Spleen (tissue), 11 donors: ENCODE results near the gene COX4I2. TPM values are rescaled to one million over a fixed set of nuclear protein-coding genes. Genes with fewer than 3 reads are reported as not detected.
"Not testable (repeated sequence)": the region's sequence is repeated elsewhere in the genome, so short reads cannot be mapped to it uniquely, and the experiment has no call there.

Experiments
- DNase-seq: peaks from one replicate; pipeline ENCODE4 v3.0.0-alpha.2; 2020
- H3K27ac ChIP-seq, 8 donors: fragments of 200-600 bp; sonication (generic) in 7 of 8; 1 replicate in 4 of 8; 2 replicates in 4 of 8; pipeline versions ENCODE4 v1.5.0 to v1.8.0; 2016 to 2021; ENCODE audit warnings: inconsistent platforms in 4 of 8, mild to moderate bottlenecking in 4 of 8, moderate library complexity in 1 of 8
- H3K27me3 ChIP-seq, 7 donors: fragments of 200-600 bp; sonication (generic) in 6 of 7; replicated peaks in 1 of 7; 1 replicate in 4 of 7; 2 replicates in 3 of 7; pipeline versions ENCODE4 v1.5.0 to v1.8.0; 2016 to 2021; ENCODE audit warnings: inconsistent platforms in 3 of 7, mild to moderate bottlenecking in 1 of 7
- H3K36me3 ChIP-seq, 6 donors: fragments of 200-600 bp; sonication (generic) in 5 of 6; 1 replicate in 4 of 6; 2 replicates in 2 of 6; pipeline versions ENCODE4 v1.5.0 to v1.8.0; 2016 to 2021; ENCODE audit warnings: inconsistent platforms in 2 of 6
- H3K4me1 ChIP-seq, 6 donors: fragments of 200-600 bp; sonication (generic) in 5 of 6; 1 replicate in 3 of 6; 2 replicates in 3 of 6; pipeline versions ENCODE4 v1.5.0 to v1.8.0; 2016 to 2021; ENCODE audit warnings: inconsistent platforms in 3 of 6
- H3K4me3 ChIP-seq, 8 donors: fragments of 200-600 bp; sonication (generic) in 7 of 8; 1 replicate in 4 of 8; 2 replicates in 4 of 8; pipeline versions ENCODE4 v1.5.0 to v1.8.0; 2016 to 2021; ENCODE audit warnings: inconsistent platforms in 4 of 8, mild to moderate bottlenecking in 4 of 8, moderate library complexity in 2 of 8
- H3K9me3 ChIP-seq, 8 donors: fragments of 200-600 bp; sonication (generic) in 7 of 8; 1 replicate in 4 of 8; 2 replicates in 4 of 8; pipeline versions ENCODE4 v1.5.0 to v1.8.0; 2016 to 2021; ENCODE audit warnings: inconsistent platforms in 4 of 8
- POLR2A ChIP-seq, 3 donors: fragments of 450-650 bp; IDR thresholded peaks; one replicate each; pipeline ENCODE4 v1.5.1; 2017; ENCODE audit warnings: antibody characterized with exemption in 3 of 3, mild to moderate bottlenecking in 1 of 3
- POLR2AphosphoS5 ChIP-seq, 3 donors: sonication (generic); formaldehyde crosslinking; IDR thresholded peaks; one replicate each; pipeline ENCODE4 v1.5.1; 2017; ENCODE audit warnings: antibody characterized with exemption in 3 of 3
- WGBS, 5 donors: extraction: QIAGEN DNeasy Blood & Tissue Kit in 3 of 5; methylation state at CpG; one replicate each; pipeline versions ENCODE4 v1.1.5 to v1.1.7; 2013 to 2018; 5-methylcytosine and 5-hydroxymethylcytosine counted together
- intact Hi-C: fragments of 100-400 bp; cut with DNase I; formaldehyde crosslinking; loops from one replicate; pipeline ENCODE4 v1.15.0; 2023; ENCODE audit warnings: low total_unique reads
- polyA plus RNA-seq, 3 donors: library from polyadenylated mRNA; stranded (reverse); fragments of 200-250 nt; gene quantifications; one replicate each; pipeline ENCODE4 v1.2.1, GENCODE V29; 2013
- total RNA-seq, 7 donors: library from RNA; depleted of rRNA in 3 of 7; stranded (reverse); fragments of >200 nt in 3 of 7; fragmentation: NEBNext Ultra II Directional in 4 of 7; extraction: Animal tissue kit (Norgen Biotek cat#: 25700) in 4 of 7; gene quantifications; one replicate each; pipeline versions ENCODE4 v1.1.0 to v1.2.1, GENCODE V29; 2016 to 2021
- TF ChIP-seq, protein P1 (sequence below), 11 experiments: fragments of 200-600 bp in 7 of 11; fragments of 450-650 bp in 4 of 11; sonication (generic) in 4 of 11; IDR thresholded peaks in 8 of 11; conservative IDR thresholded peaks in 3 of 11; 1 replicate in 7 of 11; 2 replicates in 4 of 11; pipeline versions ENCODE4 v1.4.0 to v1.8.0; 2016 to 2021; ENCODE audit warnings: antibody characterized with exemption in 11 of 11, inconsistent platforms in 4 of 11, mild to moderate bottlenecking in 1 of 11
- donor health status: healthy with polysubstance abuse.
- donor health status: DM: no; HTN: no; CAD: no; lungs with moderate emphysema.
- donor health status: DM: no; HTN: no; CAD: no.
- donor health status: Bipolar disorder and iron deficiency.
- donor health status: healthy.
- donor health status: DM: no; HTN: no; CAD: no.
- donor health status: DM: yes; HTN: yes; CAD: no.

COX4I2 gene
- total and polyA plus RNA-seq, 10 donors: 1.1 to 4.6 (median 1.7) TPM; not detected in 4

DNA sequence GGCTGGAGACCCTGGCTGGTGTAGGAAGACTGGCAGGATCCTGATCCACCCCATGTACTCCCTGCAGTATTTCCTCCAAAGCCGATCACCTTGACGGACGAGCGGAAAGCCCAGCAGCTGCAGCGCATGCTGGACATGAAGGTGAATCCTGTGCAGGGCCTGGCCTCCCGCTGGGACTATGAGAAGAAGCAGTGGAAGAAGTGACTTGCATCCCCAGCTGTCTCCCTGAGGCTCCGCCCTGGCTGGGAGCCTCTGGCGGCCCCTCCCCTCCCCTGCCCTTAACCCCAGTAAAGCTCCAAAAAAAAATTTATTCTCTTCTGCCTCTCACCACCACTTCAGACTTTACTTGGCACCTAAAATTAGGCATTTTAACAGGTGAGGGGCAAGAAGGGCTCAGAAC, 7.0 kb downstream of the COX4I2 start:
- H3K4me1 ChIP-seq: peaks cover 0 to 11% (median 0%) of the 10 kb centered on the region in 6 donors
- WGBS, 5 donors: 76 to 85% (median 82%) methylated on average over 7 to 8 of the region's 8 CpGs
- H3K4me3 ChIP-seq: no peak overlapping the region
- no peak overlapping the region for H3K27ac ChIP-seq
- no peaks in the 10 kb centered on the region for H3K27me3 ChIP-seq
- intact Hi-C loops: no loop called here
- TF ChIP-seq POLR2A (IDR thresholded peaks at IDR 0.05): no peak
- TF ChIP-seq, protein P1, sequence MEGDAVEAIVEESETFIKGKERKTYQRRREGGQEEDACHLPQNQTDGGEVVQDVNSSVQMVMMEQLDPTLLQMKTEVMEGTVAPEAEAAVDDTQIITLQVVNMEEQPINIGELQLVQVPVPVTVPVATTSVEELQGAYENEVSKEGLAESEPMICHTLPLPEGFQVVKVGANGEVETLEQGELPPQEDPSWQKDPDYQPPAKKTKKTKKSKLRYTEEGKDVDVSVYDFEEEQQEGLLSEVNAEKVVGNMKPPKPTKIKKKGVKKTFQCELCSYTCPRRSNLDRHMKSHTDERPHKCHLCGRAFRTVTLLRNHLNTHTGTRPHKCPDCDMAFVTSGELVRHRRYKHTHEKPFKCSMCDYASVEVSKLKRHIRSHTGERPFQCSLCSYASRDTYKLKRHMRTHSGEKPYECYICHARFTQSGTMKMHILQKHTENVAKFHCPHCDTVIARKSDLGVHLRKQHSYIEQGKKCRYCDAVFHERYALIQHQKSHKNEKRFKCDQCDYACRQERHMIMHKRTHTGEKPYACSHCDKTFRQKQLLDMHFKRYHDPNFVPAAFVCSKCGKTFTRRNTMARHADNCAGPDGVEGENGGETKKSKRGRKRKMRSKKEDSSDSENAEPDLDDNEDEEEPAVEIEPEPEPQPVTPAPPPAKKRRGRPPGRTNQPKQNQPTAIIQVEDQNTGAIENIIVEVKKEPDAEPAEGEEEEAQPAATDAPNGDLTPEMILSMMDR (IDR thresholded peaks at IDR 0.05 in 8 of 11, conservative IDR thresholded peaks at IDR 0.05 in 3 of 11): no peak
- no peak for TF ChIP-seq POLR2AphosphoS5 (IDR thresholded peaks at IDR 0.05)
- no peaks in the 10 kb centered on the region for H3K9me3 ChIP-seq
- no peak for DNase-seq
- H3K36me3 ChIP-seq: no peaks in the 10 kb centered on the region

DNA sequence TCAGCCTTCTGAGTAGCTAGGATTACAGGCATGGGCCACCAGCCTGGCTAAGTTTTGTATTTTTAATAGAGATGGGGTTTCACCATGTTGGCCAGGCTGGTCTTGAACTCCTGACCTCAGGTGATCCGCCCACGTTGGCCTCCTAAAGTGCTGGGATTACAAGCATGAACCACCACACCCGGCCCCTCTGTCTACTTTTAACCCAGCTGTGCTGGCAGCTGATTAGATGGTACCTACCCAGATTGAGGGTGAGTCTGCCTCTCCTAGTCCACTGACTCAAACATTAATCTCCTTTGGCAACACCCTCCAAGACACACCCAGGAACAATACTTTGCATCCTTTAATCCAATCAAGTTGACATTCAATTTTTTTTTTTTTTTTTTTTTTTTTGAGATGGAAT, 10.4 kb downstream of the COX4I2 start:
- 69 to 92% (median 76%) methylated on average over 3 of the region's 3 CpGs for WGBS, 5 donors
- not testable (repeated sequence) for H3K9me3 ChIP-seq

DNA sequence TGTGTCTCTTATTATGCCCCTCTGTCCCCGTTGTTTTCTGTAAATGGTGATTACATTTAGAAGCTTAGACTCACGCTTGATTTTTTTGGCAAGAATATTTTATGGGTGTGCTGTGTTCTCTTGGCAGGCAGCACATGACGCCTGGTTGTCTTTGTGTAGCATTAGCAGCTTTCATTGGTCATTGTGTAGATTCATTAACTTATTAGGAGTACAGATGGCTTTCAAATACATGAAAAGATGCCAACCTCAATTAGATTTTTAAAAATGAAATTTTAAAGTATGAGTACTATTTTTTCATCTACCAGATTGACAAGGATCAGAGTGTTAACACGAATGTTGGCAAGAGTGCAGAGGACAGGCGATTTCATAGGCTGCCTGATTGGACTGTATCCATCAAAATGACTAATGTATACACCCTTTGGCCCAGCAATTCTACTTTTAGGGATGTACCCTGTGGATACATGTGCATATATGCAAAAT, 15.2 kb downstream of the COX4I2 start:
- Histone ChIP-seq H3K36me3 (no peaks in the 10 kb centered on the region), H3K4me3 (no peak overlapping the region), H3K4me1 (no peaks in the 10 kb centered on the region), H3K27ac (no peak overlapping the region), H3K27me3 (no peaks in the 10 kb centered on the region), H3K9me3 (no peaks in the 10 kb centered on the region)
- intact Hi-C loops: no loop called here
- TF ChIP-seq POLR2AphosphoS5 (IDR thresholded peaks at IDR 0.05) (no peak), POLR2A (IDR thresholded peaks at IDR 0.05) (no peak)
- TF ChIP-seq, protein P1 (IDR thresholded peaks at IDR 0.05 in 8 of 11, conservative IDR thresholded peaks at IDR 0.05 in 3 of 11): no peak
- WGBS, 5 donors: 60 to 74% (median 72%) methylated on average over 5 of the region's 5 CpGs
- no peak for DNase-seq

More for the DNA sequence above, 10.4 kb downstream of the COX4I2 start:
- intact Hi-C loops, DNase-seq, H3K4me3 ChIP-seq, H3K36me3 ChIP-seq, H3K4me1 ChIP-seq, H3K27me3 ChIP-seq, H3K27ac ChIP-seq: not testable (repeated sequence)

DNA sequence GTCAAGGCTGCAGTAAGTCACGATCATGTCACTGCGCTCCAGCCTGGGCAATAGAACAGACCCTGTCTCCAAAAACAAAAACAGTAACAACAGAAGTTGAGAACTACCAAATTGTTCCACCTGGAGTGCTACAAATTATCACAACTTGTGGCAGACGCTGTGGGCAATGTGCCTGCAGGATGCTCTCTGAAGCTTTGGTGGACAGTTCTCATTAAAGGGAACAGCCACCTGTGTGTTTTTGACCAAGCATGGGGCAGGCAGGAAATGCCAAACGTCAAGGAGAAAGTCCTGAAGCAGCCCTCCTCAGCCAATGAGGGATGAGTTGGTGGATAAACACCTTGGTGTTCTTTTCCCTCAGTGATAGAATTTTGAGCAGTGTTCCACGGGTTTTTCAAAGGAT, 15.8 kb downstream of the COX4I2 start:
- no peaks in the 10 kb centered on the region for H3K4me1 ChIP-seq
- WGBS, 5 donors: 50 to 65% (median 55%) methylated on average over 5 of the region's 5 CpGs
- H3K36me3 ChIP-seq: no peaks in the 10 kb centered on the region
- H3K4me3 ChIP-seq: no peak overlapping the region
- no peaks in the 10 kb centered on the region for H3K27me3 ChIP-seq
- intact Hi-C loops: no loop called here
- DNase-seq: no peak
- no peaks in the 10 kb centered on the region for H3K9me3 ChIP-seq
- TF ChIP-seq POLR2A (IDR thresholded peaks at IDR 0.05): no peak
- TF ChIP-seq, protein P1 (IDR thresholded peaks at IDR 0.05 in 8 of 11, conservative IDR thresholded peaks at IDR 0.05 in 3 of 11): no peak
- no peak overlapping the region for H3K27ac ChIP-seq

DNA sequence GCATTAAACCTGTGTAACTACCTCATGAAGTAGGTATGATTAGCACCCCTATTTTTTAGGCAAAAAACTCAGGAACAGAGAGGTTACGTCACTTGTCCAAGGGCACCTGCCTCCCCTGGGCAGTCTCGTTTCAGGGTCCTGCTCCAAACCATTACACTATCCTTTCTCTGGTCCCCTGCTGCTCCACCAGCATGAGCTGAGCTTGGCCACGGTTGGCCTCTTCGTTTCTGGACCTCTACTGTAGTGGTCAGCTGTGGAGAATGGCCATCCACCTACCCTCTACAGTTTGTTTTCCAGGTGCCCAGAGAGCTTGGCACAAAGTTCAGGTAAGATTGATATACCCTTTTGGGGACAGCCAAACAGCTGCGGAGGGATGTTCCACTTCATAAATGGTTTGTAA, 16.8 kb downstream of the COX4I2 start:
- H3K4me1 ChIP-seq: no peaks in the 10 kb centered on the region
- no peaks in the 10 kb centered on the region for H3K27me3 ChIP-seq
- intact Hi-C loops: no loop called here
- 76 to 85% (median 78%) methylated on average over 5 of the region's 5 CpGs for WGBS, 5 donors
- no peak overlapping the region for H3K4me3 ChIP-seq
- H3K27ac ChIP-seq: no peak overlapping the region
- no peak for DNase-seq
- TF ChIP-seq, protein P1 (IDR thresholded peaks at IDR 0.05 in 8 of 11, conservative IDR thresholded peaks at IDR 0.05 in 3 of 11): no peak
- TF ChIP-seq POLR2A (IDR thresholded peaks at IDR 0.05) (no peak), POLR2AphosphoS5 (IDR thresholded peaks at IDR 0.05) (no peak)
- no peaks in the 10 kb centered on the region for H3K9me3 ChIP-seq
- H3K36me3 ChIP-seq: no peaks in the 10 kb centered on the region
